DND-41 (cell line): ENCODE data around the gene DIAPH2.
"Not testable (repeated sequence)": the region's sequence is repeated elsewhere in the genome, so short reads cannot be mapped to it uniquely, and the experiment has no call there.

Source experiments
- ATAC-seq: fragments of 200-7000 bp; cut with Tn5 transposase; 3 replicates; pipeline ENCODE4 v1.9.1; 2021; ENCODE audit warnings: low read depth; ENCODE audit not compliant: insufficient read depth
- DNase-seq: peaks from one replicate; pipeline ENCODE4 v3.0.0-alpha.2; 2020
- H2AFZ ChIP-seq: 2 replicates; pipeline ENCODE4 v1.6.0; 2012; ENCODE audit warnings: low read depth, low read length
- H3K27ac ChIP-seq: 2 replicates; pipeline ENCODE4 v1.5.1; 2012; ENCODE audit warnings: low read length, inconsistent platforms
- H3K27me3 ChIP-seq: fragments of 200-600 bp; sonication (generic); 2 replicates; pipeline ENCODE4 v1.6.0; 2012; ENCODE audit warnings: low read length, mild to moderate bottlenecking, inconsistent platforms; ENCODE audit not compliant: insufficient read depth, poor library complexity
- H3K36me3 ChIP-seq: 2 replicates; pipeline ENCODE4 v1.5.1; 2012; ENCODE audit warnings: low read length, inconsistent platforms; ENCODE audit not compliant: insufficient read depth
- H3K4me1 ChIP-seq: 2 replicates; pipeline ENCODE4 v1.5.1; 2012; ENCODE audit warnings: mild to moderate bottlenecking, low read length; ENCODE audit not compliant: insufficient read depth
- H3K4me2 ChIP-seq: 2 replicates; pipeline ENCODE4 v1.6.0; 2012; ENCODE audit warnings: mild to moderate bottlenecking, moderate library complexity, low read length, inconsistent platforms; ENCODE audit not compliant: insufficient read depth
- H3K4me3 ChIP-seq, 2 experiments: fragments of 200-600 bp in 1 of 2; shearing (Covaris generic) in 1 of 2; 2 replicates each; pipeline ENCODE4 v1.5.1; 2012 to 2016; ENCODE audit warnings: inconsistent platforms in 2 of 2, low read length in 2 of 2, mild to moderate bottlenecking in 2 of 2, low read depth in 1 of 2, moderate library complexity in 1 of 2
- H3K79me2 ChIP-seq: 2 replicates; pipeline ENCODE4 v1.6.0; 2012; ENCODE audit warnings: low read length, inconsistent platforms; ENCODE audit not compliant: insufficient read depth
- H3K9ac ChIP-seq: 2 replicates; pipeline ENCODE4 v1.6.0; 2012; ENCODE audit warnings: low read depth, mild to moderate bottlenecking, inconsistent platforms, low read length, moderate library complexity
- H3K9me3 ChIP-seq: 2 replicates; pipeline ENCODE4 v1.5.1; 2012; ENCODE audit warnings: low read length, moderate library complexity, mild to moderate bottlenecking, inconsistent platforms; ENCODE audit not compliant: insufficient read depth, severe bottlenecking
- H4K20me1 ChIP-seq: 2 replicates; pipeline ENCODE4 v1.6.0; 2012; ENCODE audit warnings: low read length; ENCODE audit not compliant: insufficient read depth
- EZH2 ChIP-seq: IDR thresholded peaks from 3 replicates; pipeline ENCODE4 v1.6.1; 2012; ENCODE audit warnings: borderline replicate concordance, low read depth, mild to moderate bottlenecking, moderate library complexity, low read length, inconsistent platforms; ENCODE audit not compliant: severe bottlenecking
- TF ChIP-seq, protein P1 (sequence below): IDR thresholded peaks from 2 replicates; pipeline ENCODE4 v1.5.1; 2012; ENCODE audit warnings: borderline replicate concordance, low read length, moderate library complexity, mild to moderate bottlenecking; ENCODE audit not compliant: poor library complexity, severe bottlenecking; ENCODE audit errors: extremely low read depth

The DIAPH2 gene

DNA sequence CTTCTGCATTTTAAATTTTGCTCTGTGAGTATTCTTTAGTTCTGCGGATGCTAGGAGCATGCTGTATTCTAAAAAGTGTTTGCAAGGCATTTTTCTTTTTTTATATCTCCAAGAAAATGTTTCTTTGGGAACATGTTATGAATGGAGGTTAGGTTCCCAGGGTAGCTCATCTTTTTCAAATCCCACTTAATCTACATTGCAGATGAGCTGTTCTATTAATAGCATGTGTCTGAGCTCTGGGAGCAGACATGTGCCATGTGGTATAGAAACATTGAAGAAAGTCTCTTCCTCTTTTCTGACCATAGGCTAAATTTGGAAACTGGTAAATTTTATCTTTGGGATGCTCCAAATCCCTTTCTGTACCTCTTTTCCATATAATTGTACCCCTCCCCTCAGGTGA is 23.2 kb downstream of the DIAPH2 start:
- no peak overlapping the region for H3K27ac ChIP-seq
- H3K9me3 ChIP-seq, result no peaks in the 10 kb centered on the region
- H4K20me1 ChIP-seq, result no peaks in the 10 kb centered on the region
- DNase-seq, result no peak
- H3K4me2 ChIP-seq, result no peak overlapping the region
- H3K9ac ChIP-seq, result no peak overlapping the region
- TF ChIP-seq, protein P1, sequence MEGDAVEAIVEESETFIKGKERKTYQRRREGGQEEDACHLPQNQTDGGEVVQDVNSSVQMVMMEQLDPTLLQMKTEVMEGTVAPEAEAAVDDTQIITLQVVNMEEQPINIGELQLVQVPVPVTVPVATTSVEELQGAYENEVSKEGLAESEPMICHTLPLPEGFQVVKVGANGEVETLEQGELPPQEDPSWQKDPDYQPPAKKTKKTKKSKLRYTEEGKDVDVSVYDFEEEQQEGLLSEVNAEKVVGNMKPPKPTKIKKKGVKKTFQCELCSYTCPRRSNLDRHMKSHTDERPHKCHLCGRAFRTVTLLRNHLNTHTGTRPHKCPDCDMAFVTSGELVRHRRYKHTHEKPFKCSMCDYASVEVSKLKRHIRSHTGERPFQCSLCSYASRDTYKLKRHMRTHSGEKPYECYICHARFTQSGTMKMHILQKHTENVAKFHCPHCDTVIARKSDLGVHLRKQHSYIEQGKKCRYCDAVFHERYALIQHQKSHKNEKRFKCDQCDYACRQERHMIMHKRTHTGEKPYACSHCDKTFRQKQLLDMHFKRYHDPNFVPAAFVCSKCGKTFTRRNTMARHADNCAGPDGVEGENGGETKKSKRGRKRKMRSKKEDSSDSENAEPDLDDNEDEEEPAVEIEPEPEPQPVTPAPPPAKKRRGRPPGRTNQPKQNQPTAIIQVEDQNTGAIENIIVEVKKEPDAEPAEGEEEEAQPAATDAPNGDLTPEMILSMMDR, result no peak
- TF ChIP-seq EZH2, result no peak
- no peak overlapping the region for H2AFZ ChIP-seq
- no peak overlapping the region for H3K4me3 ChIP-seq
- peaks cover 3% of the 10 kb centered on the region; the same call in 1 of the 2 replicates for H3K79me2 ChIP-seq
- no peaks in the 10 kb centered on the region for H3K36me3 ChIP-seq
- ATAC-seq, result no peak
- H3K4me1 ChIP-seq, result no peaks in the 10 kb centered on the region
- no peaks in the 10 kb centered on the region for H3K27me3 ChIP-seq

GRCh38 chrX:96710031-96710430 is 25.4 kb downstream of the DIAPH2 start:
- H3K9ac ChIP-seq, result no peak overlapping the region
- no peaks in the 10 kb centered on the region for H3K4me1 ChIP-seq
- no peak overlapping the region for H3K4me3 ChIP-seq
- H3K79me2 ChIP-seq, result peaks cover 4% of the 10 kb centered on the region; the same call in 1 of the 2 replicates
- DNase-seq (no peak), ATAC-seq (no peak)
- no peaks in the 10 kb centered on the region for H3K27me3 ChIP-seq
- H4K20me1 ChIP-seq, result no peaks in the 10 kb centered on the region
- no peaks in the 10 kb centered on the region for H3K9me3 ChIP-seq
- no peak overlapping the region for H3K4me2 ChIP-seq
- H3K36me3 ChIP-seq, result no peaks in the 10 kb centered on the region
- TF ChIP-seq, protein P1, result no peak
- TF ChIP-seq EZH2, result no peak
- no peak overlapping the region for H2AFZ ChIP-seq
- H3K27ac ChIP-seq, result no peak overlapping the region

DNA sequence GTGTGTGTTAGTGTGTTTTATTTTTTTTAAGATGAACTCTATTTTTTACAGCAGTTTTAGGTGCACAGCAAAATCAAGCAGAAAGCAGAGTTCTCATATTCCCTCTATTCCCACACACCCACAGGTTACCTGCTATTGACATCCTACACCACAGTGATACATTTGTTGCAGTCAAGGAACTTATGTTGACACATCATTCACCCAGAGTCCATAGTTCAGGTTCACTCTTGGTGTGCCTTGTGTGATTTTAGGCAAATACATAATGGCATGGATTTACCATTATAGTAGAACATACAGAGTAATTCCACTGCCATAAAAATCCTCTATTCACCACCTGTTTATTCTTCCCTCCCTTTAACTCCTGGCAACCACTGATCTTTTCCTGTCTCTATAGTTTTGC is 28.7 kb downstream of the DIAPH2 start:
- no peak overlapping the region for H2AFZ ChIP-seq
- no peaks in the 10 kb centered on the region for H4K20me1 ChIP-seq
- DNase-seq, result no peak
- no peaks in the 10 kb centered on the region for H3K36me3 ChIP-seq
- TF ChIP-seq EZH2, result no peak
- TF ChIP-seq, protein P1, result no peak
- peaks cover 9% of the 10 kb centered on the region; the same call in 1 of the 2 replicates for H3K79me2 ChIP-seq
- no peaks in the 10 kb centered on the region for H3K4me1 ChIP-seq
- H3K9ac ChIP-seq, result no peak overlapping the region
- no peak overlapping the region for H3K4me3 ChIP-seq
- no peak overlapping the region for H3K27ac ChIP-seq
- ATAC-seq, result no peak
- no peaks in the 10 kb centered on the region for H3K9me3 ChIP-seq
- no peak overlapping the region for H3K4me2 ChIP-seq
- no peaks in the 10 kb centered on the region for H3K27me3 ChIP-seq

DNA sequence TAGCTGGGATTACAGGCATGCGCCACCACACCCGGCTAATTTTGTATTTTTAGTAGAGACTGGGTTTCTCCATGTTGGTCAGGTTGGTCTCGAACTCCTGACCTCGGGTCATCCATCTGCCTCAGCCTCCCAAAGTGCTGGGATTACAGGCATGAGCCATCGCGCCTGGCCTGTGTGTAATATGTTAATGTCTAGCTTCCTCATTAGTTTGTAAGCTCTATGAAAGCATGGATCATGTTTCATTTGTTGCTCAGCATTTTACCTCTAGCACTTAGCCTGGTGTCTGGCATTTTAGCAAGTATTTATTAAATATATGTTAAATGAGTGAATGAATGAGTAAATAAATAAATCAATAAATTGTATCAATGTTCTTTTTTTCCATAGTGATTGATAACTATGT is 29.8 kb downstream of the DIAPH2 start:
- H3K36me3 ChIP-seq, H4K20me1 ChIP-seq, DNase-seq, ATAC-seq, H3K27ac ChIP-seq, H2AFZ ChIP-seq, H3K4me1 ChIP-seq, H3K4me2 ChIP-seq, H3K9ac ChIP-seq, H3K4me3 ChIP-seq, H3K9me3 ChIP-seq, H3K27me3 ChIP-seq, H3K79me2 ChIP-seq: not testable (repeated sequence)
